Parathyroid adenoma (tissue), 2 donors: Measurements from ENCODE around the gene DBNDD1.
"Not testable (repeated sequence)": the region's sequence is repeated elsewhere in the genome, so short reads cannot be mapped to it uniquely, and the experiment has no call there.

ENCODE experiments used
- H2AFZ ChIP-seq: fragments of 300-600 bp; sonication (generic); one replicate; pipeline ENCODE4 v1.7.0; 2017; ENCODE audit warnings: antibody characterized with exemption, mild to moderate bottlenecking
- H3K27ac ChIP-seq: fragments of 300-600 bp; sonication (generic); one replicate; pipeline ENCODE4 v1.7.0; 2017
- H3K27me3 ChIP-seq: fragments of 300-600 bp; sonication (generic); one replicate; pipeline ENCODE4 v1.7.0; 2017; ENCODE audit warnings: low read length; ENCODE audit not compliant: control insufficient read depth, insufficient read depth
- H3K36me3 ChIP-seq: fragments of 300-600 bp; sonication (generic); one replicate; pipeline ENCODE4 v1.7.0; 2017; ENCODE audit warnings: low read length; ENCODE audit not compliant: control insufficient read depth, insufficient read depth
- H3K4me1 ChIP-seq: fragments of 300-600 bp; sonication (generic); one replicate; pipeline ENCODE4 v1.7.0; 2017; ENCODE audit warnings: control low read depth
- H3K4me2 ChIP-seq: fragments of 300-600 bp; sonication (generic); one replicate; pipeline ENCODE4 v1.7.0; 2017; ENCODE audit warnings: low read length
- H3K4me3 ChIP-seq: fragments of 300-600 bp; sonication (generic); one replicate; pipeline ENCODE4 v1.7.0; 2017; ENCODE audit warnings: low read depth, low read length
- H3K79me2 ChIP-seq: fragments of 300-600 bp; sonication (generic); one replicate; pipeline ENCODE4 v1.7.0; 2017; ENCODE audit warnings: control low read depth
- H3K9ac ChIP-seq: fragments of 300-600 bp; sonication (generic); one replicate; pipeline ENCODE4 v1.7.0; 2017; ENCODE audit warnings: mild to moderate bottlenecking
- H3K9me3 ChIP-seq: fragments of 300-600 bp; sonication (generic); one replicate; pipeline ENCODE4 v1.7.0; 2017; ENCODE audit warnings: low read length; ENCODE audit not compliant: control insufficient read depth
- TF ChIP-seq, protein P1 (sequence below): fragments of 300-600 bp; sonication (generic); IDR thresholded peaks from one replicate; pipeline ENCODE4 v1.7.0; 2017; ENCODE audit warnings: antibody characterized with exemption, mild to moderate bottlenecking
- donor health status: primary hyperparathyroidism.

DBNDD1 gene

DNA sequence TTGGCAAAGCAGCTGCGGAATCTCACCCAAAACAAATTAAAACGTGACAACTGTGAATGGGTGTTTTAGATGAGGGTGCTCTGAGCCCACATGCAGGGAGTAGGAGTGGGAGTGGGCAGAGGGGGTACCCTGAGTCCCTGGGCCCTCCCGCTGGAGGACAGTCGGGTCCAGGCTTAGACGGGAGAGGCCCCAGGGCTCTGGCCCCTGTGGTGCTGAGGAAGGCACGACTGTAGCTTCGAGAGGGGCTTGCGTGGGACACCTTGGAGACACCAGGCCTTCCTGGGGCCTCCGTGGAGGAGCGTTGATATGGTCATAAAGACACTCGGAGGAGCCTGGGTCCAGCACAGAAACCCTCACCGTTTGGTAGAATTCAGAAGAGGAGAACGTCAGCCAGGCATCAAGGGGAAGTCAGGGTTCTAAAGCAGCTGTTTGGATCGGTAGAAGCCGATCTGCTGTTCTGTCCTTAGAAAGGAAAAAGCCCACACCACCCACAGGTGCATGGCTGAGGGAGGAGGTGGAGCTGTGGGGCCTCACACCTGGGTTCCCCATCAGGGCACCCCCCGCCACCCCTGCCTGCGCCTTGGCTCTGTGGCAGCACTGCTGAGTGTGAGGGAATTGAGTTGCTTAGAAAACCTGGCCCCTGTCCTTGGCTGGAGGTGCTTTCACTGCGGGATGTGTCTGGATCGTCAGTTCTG, 18.4 kb downstream of the DBNDD1 start:
- H3K27me3 ChIP-seq: no peaks in the 10 kb centered on the region
- no peak overlapping the region for H3K4me3 ChIP-seq
- H3K36me3 ChIP-seq: no peaks in the 10 kb centered on the region
- peaks cover 2% of the 10 kb centered on the region for H3K79me2 ChIP-seq
- H2AFZ ChIP-seq: no peak overlapping the region
- no peaks in the 10 kb centered on the region for H3K9me3 ChIP-seq
- no peak overlapping the region for H3K9ac ChIP-seq
- H3K4me1 ChIP-seq: no peaks in the 10 kb centered on the region
- no peak overlapping the region for H3K4me2 ChIP-seq
- H3K27ac ChIP-seq: no peak overlapping the region
- TF ChIP-seq, protein P1, sequence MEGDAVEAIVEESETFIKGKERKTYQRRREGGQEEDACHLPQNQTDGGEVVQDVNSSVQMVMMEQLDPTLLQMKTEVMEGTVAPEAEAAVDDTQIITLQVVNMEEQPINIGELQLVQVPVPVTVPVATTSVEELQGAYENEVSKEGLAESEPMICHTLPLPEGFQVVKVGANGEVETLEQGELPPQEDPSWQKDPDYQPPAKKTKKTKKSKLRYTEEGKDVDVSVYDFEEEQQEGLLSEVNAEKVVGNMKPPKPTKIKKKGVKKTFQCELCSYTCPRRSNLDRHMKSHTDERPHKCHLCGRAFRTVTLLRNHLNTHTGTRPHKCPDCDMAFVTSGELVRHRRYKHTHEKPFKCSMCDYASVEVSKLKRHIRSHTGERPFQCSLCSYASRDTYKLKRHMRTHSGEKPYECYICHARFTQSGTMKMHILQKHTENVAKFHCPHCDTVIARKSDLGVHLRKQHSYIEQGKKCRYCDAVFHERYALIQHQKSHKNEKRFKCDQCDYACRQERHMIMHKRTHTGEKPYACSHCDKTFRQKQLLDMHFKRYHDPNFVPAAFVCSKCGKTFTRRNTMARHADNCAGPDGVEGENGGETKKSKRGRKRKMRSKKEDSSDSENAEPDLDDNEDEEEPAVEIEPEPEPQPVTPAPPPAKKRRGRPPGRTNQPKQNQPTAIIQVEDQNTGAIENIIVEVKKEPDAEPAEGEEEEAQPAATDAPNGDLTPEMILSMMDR: no peak

DNA sequence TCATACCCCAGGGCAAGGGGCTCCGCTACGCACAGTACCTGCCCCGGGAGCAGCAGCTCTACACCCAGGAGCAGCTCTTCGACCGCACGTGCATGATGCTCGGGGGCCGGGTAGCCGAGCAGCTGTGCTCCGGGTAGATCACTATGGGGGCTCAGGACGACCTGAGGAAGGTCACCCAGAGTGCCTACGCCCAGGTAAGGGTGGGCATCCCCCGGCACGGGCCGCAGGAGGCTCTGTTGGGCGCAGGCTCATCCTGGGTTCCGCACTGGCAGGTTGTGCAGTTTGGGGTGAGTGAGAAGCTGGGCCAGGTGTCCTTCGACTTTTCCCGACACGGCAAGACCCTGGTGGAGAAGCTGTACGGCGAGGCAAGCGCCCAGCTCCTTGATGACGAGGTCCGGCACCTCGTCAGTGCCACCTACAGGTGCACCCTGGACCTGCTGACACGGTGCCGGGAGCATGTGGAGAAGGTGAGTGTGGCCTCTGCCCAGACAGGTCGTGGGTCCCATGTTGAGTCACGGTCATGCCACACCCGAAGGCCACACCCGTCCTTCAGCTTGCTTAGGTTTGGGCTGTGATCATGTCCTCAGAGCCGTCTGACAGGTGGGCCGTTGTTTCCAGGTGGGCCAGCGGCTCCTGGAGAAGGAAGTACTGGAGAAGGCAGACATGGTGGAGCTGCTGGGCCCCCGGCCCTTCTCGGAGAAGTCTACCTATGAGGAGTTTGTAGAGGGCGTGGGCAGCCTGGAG, 19.3 kb downstream of the DBNDD1 start:
- no peak overlapping the region for H3K4me3 ChIP-seq
- no peaks in the 10 kb centered on the region for H3K27me3 ChIP-seq
- no peak overlapping the region for H3K9ac ChIP-seq
- no peaks in the 10 kb centered on the region for H3K9me3 ChIP-seq
- no peaks in the 10 kb centered on the region for H3K4me1 ChIP-seq
- H3K79me2 ChIP-seq: peaks cover 2% of the 10 kb centered on the region
- no peak overlapping the region for H3K4me2 ChIP-seq
- H3K36me3 ChIP-seq: no peaks in the 10 kb centered on the region
- no peak overlapping the region for H2AFZ ChIP-seq
- TF ChIP-seq, protein P1: no peak
- H3K27ac ChIP-seq: no peak overlapping the region

DNA sequence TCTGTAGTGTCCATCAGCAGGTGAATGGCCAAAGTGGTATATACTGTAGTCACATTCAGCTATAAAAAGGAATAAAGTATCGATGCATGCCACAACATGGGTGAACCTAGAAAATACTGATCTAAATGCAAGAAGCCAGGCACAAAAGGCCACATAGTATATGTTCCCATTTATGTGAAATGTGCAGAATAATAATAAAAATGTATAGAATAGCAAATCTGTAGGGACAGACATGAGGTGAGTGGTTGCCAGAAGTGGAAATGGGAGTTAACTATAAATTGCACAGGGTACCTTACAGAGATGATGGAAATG, 23.1 kb downstream of the DBNDD1 start:
- Histone ChIP-seq H3K9ac (no peak overlapping the region), H3K4me1 (peaks cover 4% of the 10 kb centered on the region), H3K4me3 (no peak overlapping the region), H2AFZ (no peak overlapping the region), H3K27me3 (no peaks in the 10 kb centered on the region), H3K79me2 (no peaks in the 10 kb centered on the region), H3K36me3 (no peaks in the 10 kb centered on the region), H3K4me2 (no peak overlapping the region), H3K27ac (peak overlapping the region; percentile 87), H3K9me3 (no peaks in the 10 kb centered on the region)
- TF ChIP-seq, protein P1: no peak

DNA sequence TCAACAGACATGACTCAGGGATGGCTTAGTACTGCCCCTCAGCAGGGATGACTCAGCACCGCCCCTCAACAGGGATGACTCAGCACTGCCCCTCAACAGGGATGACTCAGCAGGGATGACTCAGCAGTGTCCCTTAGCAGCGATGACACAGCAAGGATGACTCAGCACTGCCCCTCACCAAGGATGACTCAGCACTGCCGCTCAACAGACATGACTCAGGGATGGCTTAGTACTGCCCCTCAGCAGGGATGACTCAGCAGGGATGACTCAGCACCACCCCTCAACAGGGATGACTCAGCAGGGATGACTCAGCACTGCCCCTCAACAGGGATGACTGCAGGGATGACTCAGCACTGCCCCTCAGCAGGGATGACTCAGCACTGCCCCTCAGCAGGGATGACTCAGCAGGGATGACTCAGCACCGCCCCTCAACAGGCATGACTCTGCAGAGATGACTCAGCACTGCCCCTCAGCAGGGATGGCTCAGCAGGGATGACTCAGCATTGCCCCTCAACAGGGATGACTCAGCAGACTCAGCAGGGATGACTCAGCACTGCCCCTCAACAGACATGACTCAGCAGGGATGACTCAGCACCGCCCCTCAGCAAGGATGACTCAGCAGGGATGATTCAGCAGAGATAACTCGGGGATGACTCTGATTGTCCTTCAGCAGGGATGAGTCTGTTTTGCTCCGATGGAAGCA, 23.6 kb downstream of the DBNDD1 start:
- H3K27me3 ChIP-seq, H2AFZ ChIP-seq, H3K9me3 ChIP-seq, H3K4me2 ChIP-seq, H3K4me1 ChIP-seq, H3K4me3 ChIP-seq, H3K36me3 ChIP-seq, H3K79me2 ChIP-seq, H3K9ac ChIP-seq: not testable (repeated sequence)
- H3K27ac ChIP-seq: peak overlapping the region; percentile 87

DNA sequence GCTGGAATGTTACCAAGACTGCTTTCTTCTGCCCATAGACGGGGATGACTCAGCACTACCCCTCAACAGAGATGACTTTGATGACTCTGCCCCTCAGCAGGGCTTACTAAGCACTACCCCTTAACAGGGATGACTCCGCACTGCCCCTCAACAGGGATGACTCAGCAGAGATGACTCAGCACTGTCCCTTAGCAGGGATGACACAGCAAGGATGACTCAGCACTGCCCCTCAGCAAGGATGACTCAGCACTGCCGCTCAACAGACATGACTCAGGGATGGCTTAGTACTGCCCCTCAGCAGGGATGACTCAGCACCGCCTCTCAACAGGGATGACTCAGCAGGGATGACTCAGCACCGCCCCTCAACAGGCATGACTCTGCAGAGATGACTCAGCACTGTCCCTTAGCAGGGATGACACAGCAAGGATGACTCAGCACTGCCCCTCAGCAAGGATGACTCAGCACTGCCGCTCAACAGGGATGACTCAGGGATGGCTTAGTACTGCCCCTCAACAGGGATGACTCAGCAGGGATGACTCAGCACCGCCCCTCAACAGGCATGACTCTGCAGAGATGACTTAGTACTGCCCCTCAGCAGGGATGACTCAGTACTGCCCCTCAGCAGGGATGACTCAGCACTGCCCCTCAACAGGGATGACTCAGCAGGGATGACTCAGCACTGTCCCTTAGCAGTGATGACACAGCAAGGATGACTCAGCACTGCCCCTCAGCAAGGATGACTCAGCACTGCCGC, 24.4 kb downstream of the DBNDD1 start:
- not testable (repeated sequence) for H3K9ac ChIP-seq, H3K27me3 ChIP-seq, H3K9me3 ChIP-seq, H2AFZ ChIP-seq, H3K36me3 ChIP-seq, H3K4me1 ChIP-seq, H3K4me2 ChIP-seq, H3K79me2 ChIP-seq
- Histone ChIP-seq H3K4me3 (peak overlapping the region; percentile 24), H3K27ac (peak overlapping the region; percentile 87)
